AG04450 (cell line): Measurements from ENCODE around the gene CCNYL1. TPM values are rescaled to one million over a fixed set of nuclear protein-coding genes. Genes with fewer than 3 reads are reported as not detected.

ENCODE experiments used
- CTCF ChIA-PET: fragments of 300-600, 350-600 bp; formaldehyde crosslinking; extraction: SDS; loops from one replicate; lab custom pipeline; 2022; ENCODE audit warnings: antibody characterized with exemption, inconsistent platforms; lab: Charles Lee
- POLR2A ChIA-PET: fragments of 350-600 bp; formaldehyde crosslinking; extraction: SDS; loops from one replicate; lab custom pipeline; 2021; ENCODE audit warnings: antibody characterized with exemption, inconsistent platforms; lab: Yijun Ruan, JAX
- DNase-seq: peaks from one replicate; pipeline ENCODE4 v3.0.0-alpha.2; 2011; ENCODE audit warnings: low read depth, low spot score
- H3K27ac ChIP-seq: one replicate; pipeline ENCODE4 v1.5.1; 2012; ENCODE audit warnings: low read depth, low read length, control low read depth
- H3K27me3 ChIP-seq: one replicate; pipeline ENCODE4 v1.6.0; 2012; ENCODE audit warnings: low read length; ENCODE audit not compliant: control insufficient read depth, insufficient read depth
- H3K4me3 ChIP-seq: 2 replicates; pipeline ENCODE4 v1.5.1; 2011; ENCODE audit warnings: mild to moderate bottlenecking, low read depth, low read length, control low read depth
- H3K9me3 ChIP-seq: 2 replicates; pipeline ENCODE4 v1.5.1; 2012; ENCODE audit warnings: low read length; ENCODE audit not compliant: control insufficient read depth, insufficient read depth
- polyA minus RNA-seq: library from RNA; depleted of rRNA, polyadenylated mRNA; stranded (reverse); fragments of >200 nt; gene quantifications from 2 replicates; pipeline ENCODE4 v1.2.3, GENCODE V29; 2011; rRNA and poly(A)+ RNA removed
- polyA plus RNA-seq: library from polyadenylated mRNA; depleted of rRNA; stranded (reverse); fragments of >200 nt; gene quantifications from 2 replicates; pipeline ENCODE4 v1.2.3, GENCODE V29; 2011; rRNA removed
- TF ChIP-seq, protein P1 (sequence below): IDR thresholded peaks from 2 replicates; pipeline ENCODE4 v1.5.1; 2011; ENCODE audit warnings: low read depth, low read length, control low read depth, inconsistent platforms

The CCNYL1 gene
- 15.7 and 20.5 TPM in 2 replicates for polyA plus RNA-seq
- 8.8 and 12.8 TPM in 2 replicates for polyA minus RNA-seq

GRCh38 chr2:207710814-207711740 is at the start of gene CCNYL1:
Gene CCNYL1, plus strand, starts transcription at chr2:207711640. Its CDS starts 257 bp downstream, at chr2:207711897.
- Histone ChIP-seq H3K27ac (peak within 1 kb of the TSS; percentile 73), H3K4me3 (peak within 1 kb of the TSS; percentile 89), H3K27me3 (no peaks in the 10 kb centered on the region), H3K9me3 (no peaks in the 10 kb centered on the region; the same call in 1 of the 2 replicates)
- TF ChIP-seq, protein P1, sequence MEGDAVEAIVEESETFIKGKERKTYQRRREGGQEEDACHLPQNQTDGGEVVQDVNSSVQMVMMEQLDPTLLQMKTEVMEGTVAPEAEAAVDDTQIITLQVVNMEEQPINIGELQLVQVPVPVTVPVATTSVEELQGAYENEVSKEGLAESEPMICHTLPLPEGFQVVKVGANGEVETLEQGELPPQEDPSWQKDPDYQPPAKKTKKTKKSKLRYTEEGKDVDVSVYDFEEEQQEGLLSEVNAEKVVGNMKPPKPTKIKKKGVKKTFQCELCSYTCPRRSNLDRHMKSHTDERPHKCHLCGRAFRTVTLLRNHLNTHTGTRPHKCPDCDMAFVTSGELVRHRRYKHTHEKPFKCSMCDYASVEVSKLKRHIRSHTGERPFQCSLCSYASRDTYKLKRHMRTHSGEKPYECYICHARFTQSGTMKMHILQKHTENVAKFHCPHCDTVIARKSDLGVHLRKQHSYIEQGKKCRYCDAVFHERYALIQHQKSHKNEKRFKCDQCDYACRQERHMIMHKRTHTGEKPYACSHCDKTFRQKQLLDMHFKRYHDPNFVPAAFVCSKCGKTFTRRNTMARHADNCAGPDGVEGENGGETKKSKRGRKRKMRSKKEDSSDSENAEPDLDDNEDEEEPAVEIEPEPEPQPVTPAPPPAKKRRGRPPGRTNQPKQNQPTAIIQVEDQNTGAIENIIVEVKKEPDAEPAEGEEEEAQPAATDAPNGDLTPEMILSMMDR = peak; percentile 18; the same call in 1 of the 2 replicates
- CTCF ChIA-PET = interaction anchor here (0.6 to 1.8 kb wide), 9 partner anchors 15 to 329 kb away, joined by 3 to 7 read pairs (median 5); partner anchors contain the start of gene METTL21A
- POLR2A ChIA-PET = interaction anchor here (0.5 to 2.2 kb wide), 17 partner anchors 11 to 995 kb away, joined by 3 to 25 read pairs (median 3); partner anchors contain the start of genes CREB1, FASTKD2, MDH1B and METTL21A
- peak; percentile 98 for DNase-seq

DNA sequence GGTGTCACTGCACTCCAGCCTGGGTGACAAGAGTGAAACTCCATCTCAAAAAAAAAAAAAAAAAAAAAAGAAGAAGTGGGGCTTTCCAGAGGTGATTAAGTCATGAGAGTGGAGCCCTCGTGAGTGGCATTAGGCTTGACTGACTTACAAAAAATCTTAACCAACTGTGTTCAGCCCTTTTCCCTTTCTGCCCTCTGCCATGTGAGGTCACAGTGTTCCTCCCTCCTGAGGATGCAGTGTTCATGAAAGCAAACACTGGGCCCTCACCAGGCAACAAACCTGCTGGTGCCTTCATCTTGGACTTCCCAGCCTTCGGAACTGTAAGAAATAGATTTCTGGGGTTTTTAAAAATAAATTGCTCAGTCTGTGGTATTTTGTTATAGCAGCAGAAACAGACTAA is 49.2 kb upstream of the CCNYL1 start:
- TF ChIP-seq, protein P1 = no peak
- H3K9me3 ChIP-seq = no peaks in the 10 kb centered on the region
- no peak for DNase-seq
- H3K27me3 ChIP-seq = no peaks in the 10 kb centered on the region
- no peak overlapping the region for H3K4me3 ChIP-seq
- H3K27ac ChIP-seq = no peak overlapping the region
- CTCF ChIA-PET = no interaction called here
- POLR2A ChIA-PET = no interaction called here

- H3K9me3 ChIP-seq = no peaks in the 10 kb centered on the region
- H3K4me3 ChIP-seq = no peak overlapping the region
- DNase-seq = no peak
- POLR2A ChIA-PET = interaction anchor here (0.7 kb wide), 1 partner anchor 1309 kb away, joined by 3 read pairs; no protein-coding TSS in a partner anchor
- H3K27ac ChIP-seq = no peak overlapping the region
- no peaks in the 10 kb centered on the region for H3K27me3 ChIP-seq
- TF ChIP-seq, protein P1 = no peak
- CTCF ChIA-PET = interaction anchor here (0.5 to 0.7 kb wide), 2 partner anchors 28 to 172 kb away, joined by 3 read pairs; no protein-coding TSS in a partner anchor
These were observed 47.4 kb upstream of the CCNYL1 start for GRCh38 chr2:207663870-207664545.

DNA sequence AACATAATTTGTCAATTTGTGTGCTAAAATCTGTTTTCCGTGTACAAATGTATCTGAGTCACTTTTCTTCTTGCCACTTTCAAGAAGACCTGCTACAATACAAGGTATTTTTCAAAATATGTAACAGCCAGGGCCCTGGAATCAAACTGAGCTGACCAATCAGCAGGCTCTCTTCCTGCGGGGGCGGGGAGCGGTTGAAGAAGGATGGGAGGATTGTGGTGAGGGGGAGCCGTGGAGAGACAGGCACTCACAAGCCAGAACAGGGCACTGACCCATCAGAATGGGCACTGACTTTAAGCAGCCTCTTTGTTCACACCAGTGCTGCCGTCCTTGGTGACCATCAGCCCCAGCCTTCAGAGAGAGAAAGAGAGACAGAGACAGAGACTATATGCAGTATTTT is 40.6 kb upstream of the CCNYL1 start:
- Histone ChIP-seq H3K4me3 (no peak overlapping the region), H3K9me3 (no peaks in the 10 kb centered on the region), H3K27me3 (no peaks in the 10 kb centered on the region), H3K27ac (no peak overlapping the region)
- no peak for DNase-seq
- CTCF ChIA-PET = no interaction called here
- POLR2A ChIA-PET = no interaction called here
- TF ChIP-seq, protein P1 = no peak
